ENCODE data around the gene MRPL58.

DNA sequence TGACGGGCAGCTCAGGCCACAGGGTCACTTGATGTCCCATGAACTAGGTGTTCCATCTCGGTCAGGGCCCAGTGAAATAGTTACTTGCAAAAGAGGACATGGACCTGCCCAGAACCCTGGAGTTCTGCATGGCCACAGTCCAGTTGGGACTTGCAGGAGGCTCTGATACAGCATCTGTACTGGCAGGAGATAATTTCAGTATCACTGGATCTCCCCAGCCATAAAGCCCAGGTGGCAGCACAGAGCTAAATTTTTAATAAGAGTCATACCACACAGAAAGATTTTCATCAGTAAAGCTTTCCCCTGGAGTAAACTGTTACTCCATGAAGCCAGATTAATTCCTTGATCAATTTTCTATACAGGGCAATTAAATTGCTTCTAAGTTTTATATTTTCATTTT lies 57.3 kb downstream of the MRPL58 start:
- TF ChIP-seq CTCF (IDR thresholded peaks at IDR 0.05) (no peak), TCF7L2 (IDR thresholded peaks at IDR 0.05; ENCODE audit: low read depth, low read length) (no peak)
